PC-9 (cell line): ENCODE data around the gene NPVF. TPM values are rescaled to one million over a fixed set of nuclear protein-coding genes. Genes with fewer than 3 reads are reported as not detected.

Experiments
- BruUV-seq: library from RNA; stranded (reverse); fragments of 400-500 nt; replicated peaks from 2 replicates; lab custom pipeline; 2021; lab: Mats Ljungman, UMichigan
- CTCF ChIA-PET: fragments of 300-600 bp; sonication (Branson Sonifier 250); formaldehyde crosslinking; loops from one replicate; lab custom pipeline; 2022; ENCODE audit warnings: antibody characterized with exemption; lab: Charles Lee
- POLR2A ChIA-PET: fragments of 300-600 bp; sonication (Branson Sonifier 250); formaldehyde crosslinking; loops from one replicate; lab custom pipeline; 2022; ENCODE audit warnings: antibody characterized with exemption; ENCODE audit not compliant: unreplicated experiment; lab: Charles Lee
- DNase-seq, 2 experiments: peaks; one replicate each; pipeline versions ENCODE4 v3.0.0 to v3.0.0-alpha.2; 2015 to 2022; ENCODE audit warnings: mixed read lengths in 1 of 2
- H2AFZ ChIP-seq: fragments of 200-600 bp; sonication (generic); 2 replicates; pipeline ENCODE4 v1.8.1; 2017; ENCODE audit warnings: antibody characterized with exemption
- H3F3A ChIP-seq: fragments of 200-600 bp; sonication (generic); 2 replicates; pipeline ENCODE4 v1.8.1; 2017; ENCODE audit warnings: antibody characterized with exemption, mild to moderate bottlenecking, low read depth; ENCODE audit not compliant: insufficient read depth
- H3K27ac ChIP-seq: fragments of 200-600 bp; sonication (generic); 2 replicates; pipeline ENCODE4 v1.6.1; 2016; ENCODE audit warnings: mixed run types
- H3K27me3 ChIP-seq: fragments of 200-600 bp; sonication (generic); 2 replicates; pipeline ENCODE4 v1.6.1; 2016; ENCODE audit warnings: low read depth, mixed run types; ENCODE audit not compliant: insufficient read depth
- H3K36me3 ChIP-seq: fragments of 200-600 bp; sonication (generic); 2 replicates; pipeline ENCODE4 v1.6.1; 2016; ENCODE audit warnings: low read depth, mixed run types
- H3K4me1 ChIP-seq: fragments of 200-600 bp; sonication (generic); replicated peaks from 2 replicates; pipeline ENCODE4 v1.6.1; 2016; ENCODE audit warnings: mixed run types; ENCODE audit not compliant: insufficient read depth
- H3K4me2 ChIP-seq: fragments of 200-600 bp; sonication (generic); 2 replicates; pipeline ENCODE4 v1.6.1; 2017; ENCODE audit warnings: mixed run types
- H3K4me3 ChIP-seq: fragments of 200-600 bp; sonication (generic); 2 replicates; pipeline ENCODE4 v1.6.1; 2016; ENCODE audit warnings: mixed run types
- H3K79me2 ChIP-seq: fragments of 200-600 bp; sonication (generic); 2 replicates; pipeline ENCODE4 v1.6.1; 2017; ENCODE audit warnings: low read depth, mixed run types
- H3K9me2 ChIP-seq: fragments of 200-600 bp; sonication (generic); 2 replicates; pipeline ENCODE4 v1.8.1; 2017; ENCODE audit warnings: mild to moderate bottlenecking; ENCODE audit not compliant: insufficient read depth
- H3K9me3 ChIP-seq: fragments of 200-600 bp; sonication (generic); 2 replicates; pipeline ENCODE4 v1.8.1; 2016; ENCODE audit warnings: low read depth; ENCODE audit not compliant: insufficient read depth
- H4K20me1 ChIP-seq: fragments of 200-600 bp; sonication (generic); 2 replicates; pipeline ENCODE4 v1.8.1; 2017; ENCODE audit not compliant: insufficient read depth
- CTCF ChIP-seq: fragments of 200-600 bp; sonication (generic); conservative IDR thresholded peaks from 2 replicates; pipeline ENCODE4 v1.6.1; 2017; ENCODE audit warnings: mixed run types, antibody characterized with exemption, mild to moderate bottlenecking, moderate library complexity
- EZH2 ChIP-seq: fragments of 200-600 bp; sonication (generic); IDR thresholded peaks from 2 replicates; pipeline ENCODE4 v1.8.0; 2017; ENCODE audit warnings: antibody characterized with exemption, low read depth
- intact Hi-C: fragments of 100-400 bp; cut with micrococcal nuclease; formaldehyde crosslinking; loops from one replicate; pipeline ENCODE4 v1.10.0; 2022; ENCODE audit not compliant: unreplicated experiment
- total RNA-seq: library from RNA; stranded (reverse); gene quantifications from 2 replicates; pipeline ENCODE4 v1.2.3, GENCODE V29; 2021

NPVF gene
- total RNA-seq, 1 experiment from 2014 or later, result not detected

GRCh38 chr7:25242678-25243077 lies 14.4 kb upstream of the NPVF start:
- POLR2A ChIA-PET, result no interaction called here
- Histone ChIP-seq H3K4me1 (peaks cover 10% of the 10 kb centered on the region; the same call in 1 of the 2 replicates), H3K36me3 (no peaks in the 10 kb centered on the region), H4K20me1 (no peaks in the 10 kb centered on the region), H3K27me3 (peaks cover 43% of the 10 kb centered on the region), H3K27ac (no peak overlapping the region), H3K79me2 (no peaks in the 10 kb centered on the region), H3K9me2 (no peaks in the 10 kb centered on the region), H3K4me2 (no peak overlapping the region), H3K9me3 (no peaks in the 10 kb centered on the region), H2AFZ (no peak overlapping the region), H3K4me3 (no peak overlapping the region), H3F3A (no peaks in the 10 kb centered on the region)
- CTCF ChIA-PET, result no interaction called here
- DNase-seq, result no peak
- no TSS peak for BruUV-seq
- intact Hi-C loops, result no loop called here
- TF ChIP-seq EZH2, result no peak
- no peak for TF ChIP-seq CTCF

GRCh38 chr7:25240896-25241295 lies 12.6 kb upstream of the NPVF start:
- H3K4me1 ChIP-seq, result 0 out of 2 replicates have a peak, but pooled peaks cover 2% of the 10 kb centered on the region
- no peak overlapping the region for H3K27ac ChIP-seq
- no peaks in the 10 kb centered on the region for H3K79me2 ChIP-seq
- no peak overlapping the region for H3K4me2 ChIP-seq
- peaks cover 53% of the 10 kb centered on the region for H3K27me3 ChIP-seq
- CTCF ChIA-PET, result no interaction called here
- no peaks in the 10 kb centered on the region for H4K20me1 ChIP-seq
- H2AFZ ChIP-seq, result no peak overlapping the region
- no peak for TF ChIP-seq CTCF
- TF ChIP-seq EZH2, result no peak
- no peaks in the 10 kb centered on the region for H3K36me3 ChIP-seq
- POLR2A ChIA-PET, result no interaction called here
- peak in 1 of 2 experiments; percentile 51 for DNase-seq
- no peaks in the 10 kb centered on the region for H3K9me2 ChIP-seq
- intact Hi-C loops, result no loop called here
- H3K4me3 ChIP-seq, result no peak overlapping the region
- H3F3A ChIP-seq, result no peaks in the 10 kb centered on the region
- BruUV-seq, result no TSS peak
- no peaks in the 10 kb centered on the region for H3K9me3 ChIP-seq

- Histone ChIP-seq H2AFZ (no peak overlapping the region; the same call in 1 of the 2 replicates), H3K4me1 (no peaks in the 10 kb centered on the region), H3K27ac (no peak overlapping the region), H3K9me3 (no peaks in the 10 kb centered on the region), H4K20me1 (no peaks in the 10 kb centered on the region), H3K27me3 (peaks cover 58% of the 10 kb centered on the region), H3K4me3 (no peak overlapping the region), H3K36me3 (no peaks in the 10 kb centered on the region), H3K4me2 (no peak overlapping the region), H3F3A (no peaks in the 10 kb centered on the region), H3K9me2 (no peaks in the 10 kb centered on the region), H3K79me2 (no peaks in the 10 kb centered on the region)
- ChIA-PET POLR2A (no interaction called here), CTCF (no interaction called here)
- BruUV-seq, result no TSS peak
- TF ChIP-seq EZH2 (no peak), CTCF (no peak)
- no peak for DNase-seq
- intact Hi-C loops, result no loop called here
Measured at GRCh38 chr7:25240340-25240739, 12.1 kb upstream of the NPVF start.
